RWPE2 (cell line): ENCODE results near the gene KIAA1217.
"Not testable (repeated sequence)": the region's sequence is repeated elsewhere in the genome, so short reads cannot be mapped to it uniquely, and the experiment has no call there.

Source experiments
- ATAC-seq: fragments of 200-7000 bp; cut with Tn5 transposase; 3 replicates; pipeline ENCODE4 v1.9.1; 2021; ENCODE audit warnings: low read depth
- DNase-seq: peaks from one replicate; pipeline ENCODE4 v3.0.0-alpha.2; 2020; ENCODE audit warnings: low spot score
- H3K27ac ChIP-seq: fragments of 450-650 bp; 2 replicates; pipeline ENCODE4 v1.5.1; 2017; ENCODE audit warnings: mild to moderate bottlenecking; ENCODE audit not compliant: poor library complexity, severe bottlenecking
- H3K27me3 ChIP-seq: fragments of 250-450 bp; sonication (Bioruptor Pico); 2 replicates; pipeline ENCODE4 v1.5.1; 2021; ENCODE audit warnings: mild to moderate bottlenecking, moderate library complexity; ENCODE audit not compliant: insufficient read depth, poor library complexity, severe bottlenecking
- H3K36me3 ChIP-seq: fragments of 250-450 bp; sonication (Bioruptor Pico); 2 replicates; pipeline ENCODE4 v1.5.1; 2020; ENCODE audit warnings: low read depth, mild to moderate bottlenecking, moderate library complexity
- H3K4me1 ChIP-seq: fragments of 250-450 bp; sonication (Bioruptor Pico); 2 replicates; pipeline ENCODE4 v1.5.1; 2021; ENCODE audit warnings: mild to moderate bottlenecking, moderate library complexity; ENCODE audit not compliant: insufficient read depth, poor library complexity, severe bottlenecking
- H3K4me3 ChIP-seq: fragments of 250-450 bp; sonication (Bioruptor Pico); 2 replicates; pipeline ENCODE4 v1.5.1; 2021; ENCODE audit warnings: mild to moderate bottlenecking, moderate library complexity; ENCODE audit not compliant: severe bottlenecking
- H3K9me3 ChIP-seq: fragments of 250-450 bp; sonication (Bioruptor Pico); 2 replicates; pipeline ENCODE4 v1.5.1; 2021; ENCODE audit warnings: mild to moderate bottlenecking, moderate library complexity; ENCODE audit not compliant: severe bottlenecking
- TF ChIP-seq, protein P1 (sequence below): fragments of 450-650 bp; IDR thresholded peaks from one replicate; pipeline ENCODE4 v1.5.1; 2017; ENCODE audit warnings: mild to moderate bottlenecking, moderate library complexity; ENCODE audit not compliant: poor library complexity, severe bottlenecking

Gene KIAA1217

DNA sequence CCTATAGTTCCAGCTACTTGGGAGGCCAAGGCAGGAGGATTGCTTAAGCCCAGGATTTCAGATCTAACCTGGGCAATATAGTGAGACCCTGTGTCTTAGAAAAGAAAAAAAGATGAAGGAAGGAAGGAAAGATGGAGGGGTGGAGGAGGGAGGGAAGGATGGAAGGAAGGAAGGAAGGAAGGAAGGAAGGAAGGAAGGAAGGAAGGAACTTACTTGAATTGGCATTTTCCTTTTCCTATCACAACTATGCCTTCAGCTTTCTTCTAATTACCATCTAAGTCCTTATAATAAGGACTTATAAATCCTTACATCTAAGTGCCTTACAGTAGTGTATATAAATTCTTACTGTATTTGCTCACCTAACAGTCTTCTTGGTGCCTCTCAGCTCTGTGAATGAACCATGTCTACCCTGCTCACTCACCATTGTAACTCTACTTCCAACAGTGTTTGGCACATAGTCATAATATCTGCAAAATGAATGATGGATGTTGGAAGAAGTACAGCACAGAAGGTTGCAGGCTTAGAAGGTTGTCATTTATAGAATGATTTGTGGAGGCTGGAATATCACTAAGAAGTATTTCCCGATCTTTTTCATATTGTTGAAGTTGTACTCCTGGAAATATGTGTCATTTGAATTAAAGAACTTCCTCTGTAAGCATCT, 125.5 kb downstream of the KIAA1217 start:
- Histone ChIP-seq H3K27ac (no peak overlapping the region), H3K4me3 (no peak overlapping the region), H3K27me3 (no peaks in the 10 kb centered on the region), H3K9me3 (no peaks in the 10 kb centered on the region), H3K36me3 (no peaks in the 10 kb centered on the region), H3K4me1 (peaks cover 15% of the 10 kb centered on the region)
- no peak for ATAC-seq
- no peak for DNase-seq
- TF ChIP-seq, protein P1, sequence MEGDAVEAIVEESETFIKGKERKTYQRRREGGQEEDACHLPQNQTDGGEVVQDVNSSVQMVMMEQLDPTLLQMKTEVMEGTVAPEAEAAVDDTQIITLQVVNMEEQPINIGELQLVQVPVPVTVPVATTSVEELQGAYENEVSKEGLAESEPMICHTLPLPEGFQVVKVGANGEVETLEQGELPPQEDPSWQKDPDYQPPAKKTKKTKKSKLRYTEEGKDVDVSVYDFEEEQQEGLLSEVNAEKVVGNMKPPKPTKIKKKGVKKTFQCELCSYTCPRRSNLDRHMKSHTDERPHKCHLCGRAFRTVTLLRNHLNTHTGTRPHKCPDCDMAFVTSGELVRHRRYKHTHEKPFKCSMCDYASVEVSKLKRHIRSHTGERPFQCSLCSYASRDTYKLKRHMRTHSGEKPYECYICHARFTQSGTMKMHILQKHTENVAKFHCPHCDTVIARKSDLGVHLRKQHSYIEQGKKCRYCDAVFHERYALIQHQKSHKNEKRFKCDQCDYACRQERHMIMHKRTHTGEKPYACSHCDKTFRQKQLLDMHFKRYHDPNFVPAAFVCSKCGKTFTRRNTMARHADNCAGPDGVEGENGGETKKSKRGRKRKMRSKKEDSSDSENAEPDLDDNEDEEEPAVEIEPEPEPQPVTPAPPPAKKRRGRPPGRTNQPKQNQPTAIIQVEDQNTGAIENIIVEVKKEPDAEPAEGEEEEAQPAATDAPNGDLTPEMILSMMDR, result no peak

DNA sequence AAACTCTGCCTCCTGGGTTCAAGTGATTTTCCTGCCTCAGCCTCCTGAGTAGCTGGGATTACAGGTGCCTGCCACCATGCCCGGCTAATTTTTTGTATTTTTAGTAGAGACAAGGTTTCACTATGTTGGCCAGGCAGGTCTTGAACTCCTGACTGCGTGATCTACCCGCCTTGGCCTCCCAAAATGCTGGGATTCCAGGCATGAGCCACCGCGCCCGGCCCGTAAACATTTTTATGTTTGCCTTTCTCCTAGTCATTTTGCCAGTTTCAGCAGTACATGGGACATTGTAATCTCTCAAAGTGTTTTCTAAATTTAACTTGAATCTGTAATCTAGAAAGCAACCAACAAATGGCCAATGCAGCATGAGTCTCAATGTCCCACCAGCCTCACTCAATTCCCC, 128.8 kb downstream of the KIAA1217 start:
- not testable (repeated sequence) for H3K27ac ChIP-seq

DNA sequence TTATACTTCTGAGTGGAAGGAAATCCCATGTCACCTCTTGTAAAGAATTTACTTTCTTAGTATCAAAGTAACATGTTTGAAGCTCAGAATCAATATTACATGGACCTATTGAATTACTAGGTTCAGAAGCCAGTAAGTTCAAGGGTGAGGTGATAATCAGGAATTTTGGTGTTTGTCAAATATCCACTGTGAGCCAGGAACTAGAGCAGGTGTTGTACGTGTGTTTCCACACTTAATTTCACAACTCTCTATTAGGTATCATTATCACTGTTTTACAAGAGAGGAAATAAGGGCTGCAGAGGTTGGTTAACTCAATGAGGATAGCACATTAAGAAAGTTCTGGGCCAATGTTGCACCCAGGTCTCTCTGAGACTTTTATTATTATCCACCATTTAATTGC, 130.4 kb downstream of the KIAA1217 start:
- H3K27me3 ChIP-seq, result no peaks in the 10 kb centered on the region
- H3K9me3 ChIP-seq, result no peaks in the 10 kb centered on the region
- H3K4me1 ChIP-seq, result peaks cover 15% of the 10 kb centered on the region
- no peak overlapping the region for H3K4me3 ChIP-seq
- TF ChIP-seq, protein P1, result no peak
- H3K27ac ChIP-seq, result no peak overlapping the region
- DNase-seq (no peak), ATAC-seq (no peak)
- no peaks in the 10 kb centered on the region for H3K36me3 ChIP-seq

More for the DNA sequence above, 128.8 kb downstream of the KIAA1217 start:
- H3K36me3 ChIP-seq, H3K27me3 ChIP-seq, H3K4me1 ChIP-seq, H3K9me3 ChIP-seq, H3K4me3 ChIP-seq, DNase-seq, ATAC-seq: not testable (repeated sequence)

DNA sequence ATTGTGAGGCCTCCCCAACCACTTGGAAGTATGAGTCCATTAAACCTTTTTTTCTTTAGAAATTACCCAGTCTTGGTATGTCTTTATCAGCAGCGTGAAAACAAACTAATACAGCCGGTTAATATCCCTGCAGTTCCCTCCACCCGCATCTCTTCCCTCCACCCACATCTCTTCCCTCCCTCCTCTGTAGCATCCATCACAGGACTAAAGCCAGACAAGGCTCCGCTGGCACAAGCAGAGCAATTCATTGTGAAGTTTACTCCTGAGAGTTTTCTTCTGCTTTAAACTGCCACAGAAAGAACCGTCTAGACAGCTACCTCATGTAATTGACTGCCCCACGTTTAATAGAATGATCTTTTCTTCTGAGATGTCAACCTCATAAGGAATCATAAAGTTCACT, 131.5 kb downstream of the KIAA1217 start:
- Histone ChIP-seq H3K4me3 (no peak overlapping the region), H3K9me3 (no peaks in the 10 kb centered on the region), H3K36me3 (no peaks in the 10 kb centered on the region), H3K4me1 (peaks cover 26% of the 10 kb centered on the region), H3K27me3 (no peaks in the 10 kb centered on the region), H3K27ac (no peak overlapping the region)
- ATAC-seq (no peak), DNase-seq (no peak)
- TF ChIP-seq, protein P1, result no peak

DNA sequence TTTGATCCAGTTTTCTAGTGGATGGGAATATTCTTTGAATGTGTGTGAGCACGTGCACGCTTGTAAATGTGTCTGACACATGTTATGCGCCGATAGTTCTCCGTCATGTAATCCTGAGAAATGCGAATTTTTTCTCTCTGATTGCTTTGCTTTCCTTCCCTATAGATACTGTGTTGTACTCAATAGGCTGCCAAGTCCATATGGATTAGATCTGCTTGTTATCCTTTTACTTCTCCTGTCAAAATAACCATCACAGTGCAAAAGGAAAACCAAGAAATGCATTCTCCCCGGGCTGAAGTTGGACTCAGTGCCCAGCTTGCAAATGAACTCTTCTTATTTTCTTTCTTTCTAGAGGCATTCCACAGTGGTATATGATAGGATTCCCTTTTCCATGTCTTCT, 131.9 kb downstream of the KIAA1217 start:
- Histone ChIP-seq H3K9me3 (no peaks in the 10 kb centered on the region), H3K4me1 (peaks cover 26% of the 10 kb centered on the region), H3K27ac (no peak overlapping the region), H3K4me3 (no peak overlapping the region), H3K27me3 (no peaks in the 10 kb centered on the region), H3K36me3 (no peaks in the 10 kb centered on the region)
- TF ChIP-seq, protein P1, result no peak
- DNase-seq (no peak), ATAC-seq (no peak)
